GM12878 (cell line): ENCODE results near the gene CEACAM5.

Source experiments
- BRCA1 ChIP-seq: IDR thresholded peaks from 2 replicates; pipeline ENCODE4 v1.6.1; 2011; ENCODE audit warnings: low read depth, low read length, improper control_type of control experiment
- CBX5 ChIP-seq: sonication (generic); IDR thresholded peaks from 2 replicates; pipeline ENCODE4 v1.6.1; 2016; ENCODE audit warnings: low read depth, moderate library complexity, mild to moderate bottlenecking, inconsistent platforms
- CHD4 ChIP-seq: fragments of 200-600 bp; sonication (generic); IDR thresholded peaks from 2 replicates; pipeline ENCODE4 v1.6.1; 2016; ENCODE audit warnings: mild to moderate bottlenecking
- CREB1 ChIP-seq: IDR thresholded peaks from 2 replicates; pipeline ENCODE4 v1.6.1; 2012; ENCODE audit warnings: low read depth, mild to moderate bottlenecking, inconsistent platforms
- EP300 ChIP-seq, 2 experiments: fragments of 150-350 bp in 1 of 2; IDR thresholded peaks; 2 replicates each; pipeline ENCODE4 v1.6.1; 2011 to 2012; ENCODE audit warnings: low read depth in 2 of 2, low read length in 2 of 2, borderline replicate concordance in 1 of 2, improper control_type of control experiment in 1 of 2, inconsistent platforms in 1 of 2; ENCODE audit not compliant: control insufficient read depth in 1 of 2
- EZH2 ChIP-seq: IDR thresholded peaks from 2 replicates; pipeline ENCODE4 v1.6.1; 2012; ENCODE audit warnings: low read depth, mild to moderate bottlenecking, control low read depth, inconsistent platforms, low read length, borderline replicate concordance; ENCODE audit not compliant: control insufficient read depth
- POLR2AphosphoS2 ChIP-seq: IDR thresholded peaks from 2 replicates; pipeline ENCODE4 v1.6.1; 2011; ENCODE audit warnings: low read depth, mild to moderate bottlenecking, low read length, improper control_type of control experiment, moderate library complexity
- SMC3 ChIP-seq: IDR thresholded peaks from 2 replicates; pipeline ENCODE4 v1.6.1; 2011; ENCODE audit warnings: low read length, improper control_type of control experiment, borderline replicate concordance
- TF ChIP-seq, protein P1 (sequence below), 3 experiments: IDR thresholded peaks in 2 of 3; conservative IDR thresholded peaks in 1 of 3; 2 replicates each; pipeline ENCODE4 v1.5.1; 2011; ENCODE audit warnings: low read depth in 3 of 3, low read length in 3 of 3, mild to moderate bottlenecking in 3 of 3, control low read depth in 2 of 3, moderate library complexity in 2 of 3, inconsistent platforms in 1 of 3, mixed read lengths in 1 of 3; ENCODE audit not compliant: control insufficient read depth in 2 of 3, insufficient read depth in 1 of 3; ENCODE audit errors: extremely low read depth in 1 of 3
- TF ChIP-seq, protein P2 (sequence below): IDR thresholded peaks from 2 replicates; pipeline ENCODE4 v1.6.1; 2012; ENCODE audit warnings: mild to moderate bottlenecking, low read depth, low read length
- TF ChIP-seq, protein P3 (sequence below): fragments of 450-650 bp; IDR thresholded peaks from 2 replicates; pipeline ENCODE4 v1.6.1; 2017; ENCODE audit warnings: mild to moderate bottlenecking, low read depth, inconsistent platforms; ENCODE audit not compliant: poor library complexity, severe bottlenecking
- TF ChIP-seq, protein P4 (sequence below): fragments of 450-650 bp; IDR thresholded peaks from 2 replicates; pipeline ENCODE4 v1.6.1; 2017; ENCODE audit warnings: antibody characterized with exemption, mild to moderate bottlenecking, moderate library complexity

DNA sequence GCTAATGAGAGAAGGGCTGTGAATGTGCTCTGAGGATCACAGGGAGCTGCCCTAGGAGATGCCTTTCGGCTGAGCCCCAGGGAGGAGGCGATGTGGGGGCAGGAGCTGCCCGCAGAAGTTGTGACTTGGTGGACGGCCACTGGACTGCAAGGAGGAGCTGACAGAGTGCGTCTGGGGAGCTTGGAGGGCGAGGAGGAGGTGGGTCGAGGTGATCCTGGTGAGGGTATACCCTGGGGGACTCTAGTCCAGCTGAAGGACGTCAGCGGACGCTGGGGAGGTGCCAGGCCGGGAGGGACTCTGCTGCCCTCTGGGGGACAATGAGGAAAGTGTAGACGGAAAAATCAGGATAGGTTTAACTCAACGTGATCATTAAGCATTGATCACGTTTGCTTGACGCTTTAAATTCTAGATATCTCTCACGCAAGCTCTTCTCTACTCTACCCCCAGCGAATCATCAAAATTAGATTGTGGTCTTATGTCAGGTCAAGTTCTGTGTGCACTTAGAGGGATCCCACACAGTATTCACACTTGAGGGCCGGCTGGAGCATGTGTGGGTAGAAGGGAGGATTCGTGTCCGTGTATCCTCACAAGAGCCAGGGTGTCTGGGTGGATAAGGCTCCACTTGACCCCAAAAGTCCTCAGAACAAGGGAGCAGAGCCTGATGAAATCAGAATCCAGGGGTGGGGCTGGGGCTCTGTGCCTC lies 17.0 kb upstream of the CEACAM5 start:
- TF ChIP-seq, protein P1, sequence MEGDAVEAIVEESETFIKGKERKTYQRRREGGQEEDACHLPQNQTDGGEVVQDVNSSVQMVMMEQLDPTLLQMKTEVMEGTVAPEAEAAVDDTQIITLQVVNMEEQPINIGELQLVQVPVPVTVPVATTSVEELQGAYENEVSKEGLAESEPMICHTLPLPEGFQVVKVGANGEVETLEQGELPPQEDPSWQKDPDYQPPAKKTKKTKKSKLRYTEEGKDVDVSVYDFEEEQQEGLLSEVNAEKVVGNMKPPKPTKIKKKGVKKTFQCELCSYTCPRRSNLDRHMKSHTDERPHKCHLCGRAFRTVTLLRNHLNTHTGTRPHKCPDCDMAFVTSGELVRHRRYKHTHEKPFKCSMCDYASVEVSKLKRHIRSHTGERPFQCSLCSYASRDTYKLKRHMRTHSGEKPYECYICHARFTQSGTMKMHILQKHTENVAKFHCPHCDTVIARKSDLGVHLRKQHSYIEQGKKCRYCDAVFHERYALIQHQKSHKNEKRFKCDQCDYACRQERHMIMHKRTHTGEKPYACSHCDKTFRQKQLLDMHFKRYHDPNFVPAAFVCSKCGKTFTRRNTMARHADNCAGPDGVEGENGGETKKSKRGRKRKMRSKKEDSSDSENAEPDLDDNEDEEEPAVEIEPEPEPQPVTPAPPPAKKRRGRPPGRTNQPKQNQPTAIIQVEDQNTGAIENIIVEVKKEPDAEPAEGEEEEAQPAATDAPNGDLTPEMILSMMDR (IDR thresholded peaks at IDR 0.05 in 2 of 3, conservative IDR thresholded peaks at IDR 0.05 in 1 of 3; ENCODE audit: control insufficient read depth in 2 of 3, extremely low read depth in 1 of 3, insufficient read depth in 1 of 3, low read depth in 3 of 3, low read length in 3 of 3), result peak; percentile 59 to 75 (median 72)
- TF ChIP-seq, protein P2, sequence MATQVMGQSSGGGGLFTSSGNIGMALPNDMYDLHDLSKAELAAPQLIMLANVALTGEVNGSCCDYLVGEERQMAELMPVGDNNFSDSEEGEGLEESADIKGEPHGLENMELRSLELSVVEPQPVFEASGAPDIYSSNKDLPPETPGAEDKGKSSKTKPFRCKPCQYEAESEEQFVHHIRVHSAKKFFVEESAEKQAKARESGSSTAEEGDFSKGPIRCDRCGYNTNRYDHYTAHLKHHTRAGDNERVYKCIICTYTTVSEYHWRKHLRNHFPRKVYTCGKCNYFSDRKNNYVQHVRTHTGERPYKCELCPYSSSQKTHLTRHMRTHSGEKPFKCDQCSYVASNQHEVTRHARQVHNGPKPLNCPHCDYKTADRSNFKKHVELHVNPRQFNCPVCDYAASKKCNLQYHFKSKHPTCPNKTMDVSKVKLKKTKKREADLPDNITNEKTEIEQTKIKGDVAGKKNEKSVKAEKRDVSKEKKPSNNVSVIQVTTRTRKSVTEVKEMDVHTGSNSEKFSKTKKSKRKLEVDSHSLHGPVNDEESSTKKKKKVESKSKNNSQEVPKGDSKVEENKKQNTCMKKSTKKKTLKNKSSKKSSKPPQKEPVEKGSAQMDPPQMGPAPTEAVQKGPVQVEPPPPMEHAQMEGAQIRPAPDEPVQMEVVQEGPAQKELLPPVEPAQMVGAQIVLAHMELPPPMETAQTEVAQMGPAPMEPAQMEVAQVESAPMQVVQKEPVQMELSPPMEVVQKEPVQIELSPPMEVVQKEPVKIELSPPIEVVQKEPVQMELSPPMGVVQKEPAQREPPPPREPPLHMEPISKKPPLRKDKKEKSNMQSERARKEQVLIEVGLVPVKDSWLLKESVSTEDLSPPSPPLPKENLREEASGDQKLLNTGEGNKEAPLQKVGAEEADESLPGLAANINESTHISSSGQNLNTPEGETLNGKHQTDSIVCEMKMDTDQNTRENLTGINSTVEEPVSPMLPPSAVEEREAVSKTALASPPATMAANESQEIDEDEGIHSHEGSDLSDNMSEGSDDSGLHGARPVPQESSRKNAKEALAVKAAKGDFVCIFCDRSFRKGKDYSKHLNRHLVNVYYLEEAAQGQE, result no peak
- TF ChIP-seq, protein P3, sequence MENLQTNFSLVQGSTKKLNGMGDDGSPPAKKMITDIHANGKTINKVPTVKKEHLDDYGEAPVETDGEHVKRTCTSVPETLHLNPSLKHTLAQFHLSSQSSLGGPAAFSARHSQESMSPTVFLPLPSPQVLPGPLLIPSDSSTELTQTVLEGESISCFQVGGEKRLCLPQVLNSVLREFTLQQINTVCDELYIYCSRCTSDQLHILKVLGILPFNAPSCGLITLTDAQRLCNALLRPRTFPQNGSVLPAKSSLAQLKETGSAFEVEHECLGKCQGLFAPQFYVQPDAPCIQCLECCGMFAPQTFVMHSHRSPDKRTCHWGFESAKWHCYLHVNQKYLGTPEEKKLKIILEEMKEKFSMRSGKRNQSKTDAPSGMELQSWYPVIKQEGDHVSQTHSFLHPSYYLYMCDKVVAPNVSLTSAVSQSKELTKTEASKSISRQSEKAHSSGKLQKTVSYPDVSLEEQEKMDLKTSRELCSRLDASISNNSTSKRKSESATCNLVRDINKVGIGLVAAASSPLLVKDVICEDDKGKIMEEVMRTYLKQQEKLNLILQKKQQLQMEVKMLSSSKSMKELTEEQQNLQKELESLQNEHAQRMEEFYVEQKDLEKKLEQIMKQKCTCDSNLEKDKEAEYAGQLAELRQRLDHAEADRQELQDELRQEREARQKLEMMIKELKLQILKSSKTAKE, result no peak
- peak; percentile 51 for TF ChIP-seq SMC3
- no peak for TF ChIP-seq CBX5
- no peak for TF ChIP-seq EZH2
- no peak for TF ChIP-seq BRCA1
- TF ChIP-seq POLR2AphosphoS2, result no peak
- TF ChIP-seq CREB1, result no peak
- no peak for TF ChIP-seq EP300 (IDR thresholded peaks at IDR 0.05; ENCODE audit: borderline replicate concordance in 1 of 2, control insufficient read depth in 1 of 2, low read depth in 2 of 2, low read length in 2 of 2)
- TF ChIP-seq CHD4, result no peak
- TF ChIP-seq, protein P4, sequence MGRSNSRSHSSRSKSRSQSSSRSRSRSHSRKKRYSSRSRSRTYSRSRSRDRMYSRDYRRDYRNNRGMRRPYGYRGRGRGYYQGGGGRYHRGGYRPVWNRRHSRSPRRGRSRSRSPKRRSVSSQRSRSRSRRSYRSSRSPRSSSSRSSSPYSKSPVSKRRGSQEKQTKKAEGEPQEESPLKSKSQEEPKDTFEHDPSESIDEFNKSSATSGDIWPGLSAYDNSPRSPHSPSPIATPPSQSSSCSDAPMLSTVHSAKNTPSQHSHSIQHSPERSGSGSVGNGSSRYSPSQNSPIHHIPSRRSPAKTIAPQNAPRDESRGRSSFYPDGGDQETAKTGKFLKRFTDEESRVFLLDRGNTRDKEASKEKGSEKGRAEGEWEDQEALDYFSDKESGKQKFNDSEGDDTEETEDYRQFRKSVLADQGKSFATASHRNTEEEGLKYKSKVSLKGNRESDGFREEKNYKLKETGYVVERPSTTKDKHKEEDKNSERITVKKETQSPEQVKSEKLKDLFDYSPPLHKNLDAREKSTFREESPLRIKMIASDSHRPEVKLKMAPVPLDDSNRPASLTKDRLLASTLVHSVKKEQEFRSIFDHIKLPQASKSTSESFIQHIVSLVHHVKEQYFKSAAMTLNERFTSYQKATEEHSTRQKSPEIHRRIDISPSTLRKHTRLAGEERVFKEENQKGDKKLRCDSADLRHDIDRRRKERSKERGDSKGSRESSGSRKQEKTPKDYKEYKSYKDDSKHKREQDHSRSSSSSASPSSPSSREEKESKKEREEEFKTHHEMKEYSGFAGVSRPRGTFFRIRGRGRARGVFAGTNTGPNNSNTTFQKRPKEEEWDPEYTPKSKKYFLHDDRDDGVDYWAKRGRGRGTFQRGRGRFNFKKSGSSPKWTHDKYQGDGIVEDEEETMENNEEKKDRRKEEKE, result no peak
